AG08395 (cell line): ENCODE data around the gene C9orf43.

Experiments used
- DNase-seq: peaks from one replicate; pipeline ENCODE4 v3.0.0; 2012; ENCODE audit warnings: mixed read lengths, low spot score

C9orf43 gene

DNA sequence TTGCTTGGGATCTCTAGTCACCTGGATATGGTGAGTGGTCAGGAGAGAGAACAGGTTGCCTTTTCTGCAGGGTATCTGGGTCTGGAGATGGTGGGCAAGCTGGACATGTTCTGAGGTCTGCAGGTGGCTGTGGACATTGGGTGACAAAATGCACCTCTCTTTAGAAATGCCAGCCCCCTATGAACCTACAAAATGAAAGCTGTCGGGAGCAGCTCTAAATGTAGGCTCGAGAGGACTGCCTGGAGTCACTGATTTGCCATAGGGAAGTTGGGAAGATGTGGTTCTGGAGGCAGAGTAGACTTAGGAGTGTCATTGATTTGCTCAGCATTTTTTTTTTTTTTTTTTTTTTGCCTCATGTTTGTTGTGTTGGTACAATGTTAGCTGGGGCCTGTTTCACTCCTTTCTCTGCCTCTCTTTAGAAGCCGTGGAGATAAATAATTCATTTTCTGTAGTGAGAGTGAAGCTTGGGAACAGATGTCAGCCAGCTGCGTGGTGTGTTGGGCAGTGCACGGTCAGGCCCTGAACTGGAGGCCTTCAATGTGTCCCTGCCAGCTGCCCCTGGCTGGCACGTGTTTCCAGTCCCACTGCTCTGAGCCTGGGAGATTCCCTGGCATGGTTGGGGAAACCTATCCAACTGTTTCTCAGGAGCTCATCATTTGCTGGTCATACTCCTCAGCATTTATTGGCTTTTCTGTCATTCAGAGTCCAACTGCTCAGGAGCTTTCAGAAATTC lies 58.3 kb downstream of the C9orf43 start:
- DNase-seq, result no peak

DNA sequence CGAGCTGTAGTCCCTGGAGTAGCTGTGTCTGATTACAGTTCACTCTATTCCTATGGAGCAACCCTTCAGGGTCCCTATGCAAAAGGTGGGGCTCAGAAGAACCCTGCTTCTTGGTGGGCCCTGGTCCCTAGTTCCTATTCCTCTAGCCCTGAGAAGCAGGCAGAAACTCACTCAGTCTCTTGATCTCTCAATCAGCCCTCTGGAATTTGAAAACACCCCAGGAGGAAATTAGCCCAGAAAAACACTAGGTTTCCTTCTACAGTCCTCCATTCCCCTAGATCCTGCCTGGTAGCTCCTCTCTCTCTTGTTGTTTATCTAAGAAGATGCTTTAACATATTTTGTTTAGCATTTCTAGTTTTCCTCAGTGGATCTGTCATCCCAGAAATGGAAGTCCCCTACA lies 60.6 kb downstream of the C9orf43 start:
- DNase-seq, result no peak

DNA sequence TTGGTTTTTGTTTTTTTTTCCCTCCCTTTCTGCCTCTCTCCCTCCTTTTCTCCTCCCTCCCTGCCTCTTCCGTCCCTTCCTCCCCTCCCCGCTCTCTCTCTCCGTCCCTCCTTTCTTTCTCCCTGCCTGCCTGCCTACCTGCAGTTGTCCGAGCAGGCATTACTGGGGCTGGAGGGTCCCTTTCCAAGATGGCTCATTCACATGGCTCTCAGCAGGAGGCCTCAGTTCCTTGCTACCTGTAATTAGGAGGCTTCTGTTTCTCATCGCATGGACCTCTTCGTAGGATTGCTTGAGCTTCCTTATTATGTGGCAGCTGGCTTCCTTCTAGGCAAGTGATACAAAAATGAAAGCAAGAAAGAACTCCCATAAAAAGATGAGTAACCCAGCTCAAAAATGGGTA lies 61.0 kb downstream of the C9orf43 start:
- no peak for DNase-seq

DNA sequence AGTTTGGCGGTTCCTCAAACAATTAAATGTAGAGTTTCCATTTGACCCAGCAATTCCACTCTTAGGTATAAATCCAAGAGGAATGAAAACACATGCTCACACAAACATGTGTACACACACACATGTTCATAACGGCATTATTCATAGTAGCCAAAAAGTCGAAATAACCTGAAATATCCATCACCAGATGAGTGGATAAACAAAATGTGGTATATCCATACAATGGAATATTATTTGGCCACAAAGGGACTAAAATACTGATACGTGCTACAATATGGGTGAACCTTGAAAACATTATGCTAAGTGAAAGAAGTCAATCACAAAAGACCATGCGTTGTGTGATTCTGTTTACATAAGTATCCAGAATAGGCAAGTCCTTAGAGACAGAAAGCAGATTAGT lies 61.7 kb downstream of the C9orf43 start:
- no peak for DNase-seq

DNA sequence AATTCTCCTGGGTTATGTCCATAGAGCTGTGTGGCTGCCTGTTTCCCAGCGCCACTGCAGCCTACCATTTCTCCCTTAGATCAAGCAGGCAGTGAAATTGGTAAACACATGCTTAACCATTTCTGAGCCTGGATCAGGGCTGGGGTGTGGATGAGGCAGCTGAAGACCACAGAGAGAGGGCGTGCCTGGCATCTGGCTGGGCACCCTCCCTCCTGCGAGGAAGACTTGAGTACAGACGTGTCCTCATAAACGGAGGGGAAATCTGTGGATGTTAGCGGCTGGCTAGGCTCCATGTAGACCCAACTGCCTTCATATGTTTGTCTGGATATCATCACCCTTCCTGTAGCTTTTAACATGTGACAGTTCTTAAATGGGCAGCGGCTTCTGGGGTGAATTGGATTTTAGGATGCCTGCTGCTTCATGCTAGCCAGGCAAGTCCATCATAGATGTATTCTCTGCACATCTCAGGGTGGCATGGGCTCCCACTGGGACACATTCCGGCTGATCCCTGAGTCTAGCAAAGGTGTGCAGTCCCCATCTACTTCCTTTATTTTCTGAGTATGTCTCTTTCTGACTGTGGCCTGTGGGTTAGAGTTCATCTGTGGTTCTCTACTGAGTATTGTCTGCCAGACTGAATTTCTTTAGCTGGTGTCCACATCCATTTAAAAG lies 63.9 kb downstream of the C9orf43 start:
- no peak for DNase-seq

DNA sequence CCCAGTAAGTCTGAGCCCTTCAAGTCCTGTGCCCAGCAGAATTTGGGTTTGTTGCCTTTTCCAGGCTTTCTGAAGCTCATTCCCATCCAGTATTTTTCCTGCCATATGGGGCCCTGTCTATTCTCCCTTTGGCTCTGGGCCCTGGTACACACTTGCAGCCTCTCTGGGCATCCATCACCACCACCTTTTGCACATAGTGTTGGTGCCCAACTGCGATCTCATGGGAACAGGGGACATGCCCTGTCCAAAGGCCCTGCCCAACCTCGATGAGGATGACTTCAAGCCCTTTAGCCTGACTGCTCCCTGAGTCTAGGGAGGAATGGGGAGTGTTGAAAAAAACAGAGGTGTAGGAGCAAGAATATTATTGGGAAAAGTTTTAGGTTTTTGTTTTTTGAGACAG lies 64.5 kb downstream of the C9orf43 start:
- DNase-seq, result no peak

DNA sequence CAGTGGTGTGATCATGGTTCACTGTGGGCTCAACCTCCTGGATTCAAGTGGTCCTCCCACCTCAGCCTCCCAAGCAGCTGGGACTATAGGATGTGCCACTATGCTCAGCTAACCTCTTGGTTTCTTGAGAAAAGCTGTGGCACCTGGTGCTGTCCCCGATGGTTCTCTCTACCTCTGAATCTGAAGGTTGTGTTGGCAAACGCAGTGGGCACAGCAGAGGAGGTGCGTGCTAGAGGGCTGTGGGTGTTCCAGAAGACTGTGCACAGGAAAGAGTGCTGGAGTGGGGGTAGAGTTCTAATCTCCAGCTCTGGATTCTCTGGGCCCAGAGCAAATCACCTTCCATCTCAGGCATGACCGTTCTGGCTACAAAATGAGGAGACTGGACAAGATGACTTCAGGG lies 65.4 kb downstream of the C9orf43 start:
- no peak for DNase-seq

DNA sequence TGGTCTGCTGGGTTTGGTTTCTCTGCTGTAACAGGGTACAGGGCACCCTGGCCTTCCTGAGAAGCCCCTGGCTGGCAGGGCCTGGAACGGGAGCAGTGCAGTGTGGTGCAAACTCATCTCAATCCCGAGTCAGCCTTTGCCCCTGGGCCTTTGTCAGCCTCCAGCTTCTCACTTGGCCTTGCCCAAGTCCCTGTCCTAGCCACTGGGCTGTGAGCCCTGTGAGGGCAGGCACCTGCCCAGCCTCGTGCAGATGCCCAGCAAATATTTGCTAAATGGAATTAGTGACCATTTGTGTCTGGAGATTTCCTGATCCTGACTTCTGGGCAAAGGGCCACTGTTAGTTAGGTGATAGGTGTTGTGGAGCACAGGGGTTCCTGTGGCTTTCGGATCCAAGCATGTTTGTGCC lies 66.0 kb downstream of the C9orf43 start:
- no peak for DNase-seq

DNA sequence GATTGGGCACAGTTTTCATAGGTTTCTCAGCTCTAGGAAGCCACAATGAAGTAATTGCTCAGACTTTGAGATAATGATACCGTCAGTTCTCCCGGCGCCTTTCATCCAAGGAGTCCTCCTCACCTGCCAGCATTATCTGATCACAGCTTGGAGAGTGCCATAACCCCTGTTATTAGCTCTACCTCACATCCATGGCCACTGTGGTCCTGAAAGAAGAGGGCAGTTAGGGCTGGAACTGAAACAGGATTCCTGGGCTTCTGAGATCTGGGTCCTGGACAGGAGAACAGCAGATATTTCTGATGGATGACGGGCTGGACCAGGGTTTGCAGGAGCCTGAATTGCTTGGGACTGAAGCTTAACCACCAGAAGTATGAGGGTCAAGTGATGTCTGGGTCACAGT lies 66.5 kb downstream of the C9orf43 start:
- DNase-seq, result no peak

DNA sequence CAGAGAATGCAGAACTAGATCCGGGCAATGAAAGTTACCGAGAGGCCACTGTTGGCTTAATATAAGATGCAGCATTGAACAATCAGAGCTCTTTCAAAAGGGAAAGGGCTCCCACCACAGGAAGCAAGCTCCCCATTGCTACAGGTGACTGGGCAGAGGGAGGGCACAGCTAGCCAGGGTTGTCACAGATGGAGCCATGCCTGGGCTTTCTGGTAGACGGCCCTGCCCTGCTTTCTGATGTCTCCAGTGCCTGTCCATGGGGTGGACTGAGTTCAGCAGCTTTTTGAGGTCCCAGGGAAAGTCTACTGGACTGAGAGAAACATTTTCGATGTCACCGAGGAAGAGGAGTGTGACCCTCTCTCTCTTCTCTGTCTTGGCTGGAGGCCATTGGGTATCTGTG lies 67.1 kb downstream of the C9orf43 start:
- no peak for DNase-seq

DNA sequence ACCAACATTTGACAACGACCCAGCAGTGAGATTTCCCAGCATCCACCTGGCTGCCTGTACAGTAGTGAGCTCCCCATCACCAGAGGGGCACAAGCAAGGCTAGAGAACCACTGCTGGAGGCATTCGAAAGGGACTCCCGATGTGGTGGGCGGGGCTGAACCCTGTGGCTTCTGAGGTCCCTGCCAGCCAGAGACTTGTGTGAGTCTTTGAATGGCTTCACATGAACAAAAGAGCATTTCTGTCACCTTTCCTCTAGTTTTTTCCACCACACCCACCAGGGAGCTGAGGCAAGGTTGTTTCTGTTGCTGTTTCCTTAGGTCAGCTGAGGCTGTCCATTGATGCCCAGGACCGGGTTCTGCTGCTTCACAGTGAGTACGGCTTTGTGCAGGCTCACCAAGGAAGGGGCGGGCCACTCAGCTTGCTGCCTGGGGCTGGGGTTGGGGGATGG lies 68.7 kb downstream of the C9orf43 start:
- no peak for DNase-seq
